Type B pancreatic cell (in vitro differentiated cells): ENCODE data around the gene DCPS. TPM values are rescaled to one million over a fixed set of nuclear protein-coding genes. Genes with fewer than 3 reads are reported as not detected.
"Not testable (repeated sequence)": the region's sequence is repeated elsewhere in the genome, so short reads cannot be mapped to it uniquely, and the experiment has no call there.

ENCODE experiments used
- DNase-seq: peaks from one replicate; pipeline ENCODE4 v3.0.0; 2021; ENCODE audit warnings: mixed read lengths; ENCODE audit not compliant: unreplicated experiment; ENCODE audit errors: extremely low spot score
- H3K27ac Mint-ChIP-seq: 2 replicates; pipeline ENCODE4 v1.8.0; 2021; ENCODE audit warnings: mild to moderate bottlenecking, mixed read lengths
- H3K27me3 Mint-ChIP-seq: 2 replicates; pipeline ENCODE4 v1.8.0; 2021; ENCODE audit warnings: mixed read lengths
- H3K36me3 Mint-ChIP-seq: 2 replicates; pipeline ENCODE4 v1.8.0; 2021; ENCODE audit warnings: mixed read lengths
- H3K4me1 Mint-ChIP-seq: one replicate; pipeline ENCODE4 v1.8.0; 2021; ENCODE audit warnings: mixed read lengths; ENCODE audit not compliant: unreplicated experiment
- H3K4me3 Mint-ChIP-seq: 2 replicates; pipeline ENCODE4 v1.8.0; 2021; ENCODE audit warnings: mild to moderate bottlenecking, mixed read lengths
- H3K9me3 Mint-ChIP-seq: 2 replicates; pipeline ENCODE4 v1.8.0; 2021; ENCODE audit warnings: mixed read lengths
- CTCF ChIP-seq: fragments of 200-600 bp; sonication (generic); conservative IDR thresholded peaks from 2 replicates; pipeline ENCODE4 v1.5.0; 2021; ENCODE audit warnings: antibody characterized with exemption, mild to moderate bottlenecking
- total RNA-seq: library from RNA; stranded (reverse); gene quantifications from 2 replicates; pipeline ENCODE4 v1.2.1, GENCODE V29; 2021; ENCODE audit warnings: low replicate concordance

The DCPS gene
- total RNA-seq, 1 donor from 2014 or later: 17.6 TPM

- TF ChIP-seq CTCF: no peak
- Mint-ChIP-seq H3K27me3 (no peaks in the 10 kb centered on the region), H3K4me1 (peaks cover 25% of the 10 kb centered on the region), H3K4me3 (no peak overlapping the region), H3K27ac (no peak overlapping the region), H3K36me3 (peaks cover 3% of the 10 kb centered on the region), H3K9me3 (no peaks in the 10 kb centered on the region)
- DNase-seq: no peak
Measured at GRCh38 chr11:126391286-126391954, 87.6 kb downstream of the DCPS start.

DNA sequence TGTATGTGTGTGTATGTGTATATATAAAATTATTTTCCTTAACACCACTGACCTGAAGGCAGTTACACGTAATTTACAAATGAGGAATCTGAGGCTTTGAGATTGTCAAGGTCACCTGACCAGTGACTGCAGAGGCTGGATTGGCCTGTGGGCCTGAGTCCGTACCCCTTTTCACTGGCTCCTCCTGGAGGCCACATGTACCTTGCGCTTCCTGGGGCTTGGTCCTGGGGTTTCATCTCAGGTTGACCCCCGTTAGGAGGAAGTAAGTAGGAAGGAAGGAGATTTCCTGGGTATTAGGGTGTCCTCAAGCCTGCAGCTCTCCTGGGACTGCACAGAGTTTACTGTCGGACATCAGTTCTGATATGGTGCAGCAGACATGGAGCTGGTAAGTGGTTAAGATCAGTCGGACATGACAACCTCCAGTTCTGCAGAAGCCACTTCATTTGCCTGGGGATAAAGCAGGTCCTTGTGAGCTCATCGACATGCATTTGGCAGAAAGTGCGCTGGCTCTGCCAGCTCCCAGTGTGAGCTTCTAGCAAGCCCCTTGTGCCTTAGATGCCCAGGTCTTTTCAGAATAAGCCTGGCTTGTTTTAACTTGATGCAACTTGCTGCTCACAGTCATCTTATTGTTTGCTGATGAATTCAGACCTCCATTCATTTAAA is 88.2 kb downstream of the DCPS start:
- Mint-ChIP-seq H3K27me3 (no peaks in the 10 kb centered on the region), H3K27ac (peak overlapping the region; percentile 11), H3K4me3 (no peak overlapping the region), H3K36me3 (peaks cover 7% of the 10 kb centered on the region), H3K9me3 (peaks cover 4% of the 10 kb centered on the region), H3K4me1 (peaks cover 24% of the 10 kb centered on the region)
- no peak for TF ChIP-seq CTCF
- no peak for DNase-seq

DNA sequence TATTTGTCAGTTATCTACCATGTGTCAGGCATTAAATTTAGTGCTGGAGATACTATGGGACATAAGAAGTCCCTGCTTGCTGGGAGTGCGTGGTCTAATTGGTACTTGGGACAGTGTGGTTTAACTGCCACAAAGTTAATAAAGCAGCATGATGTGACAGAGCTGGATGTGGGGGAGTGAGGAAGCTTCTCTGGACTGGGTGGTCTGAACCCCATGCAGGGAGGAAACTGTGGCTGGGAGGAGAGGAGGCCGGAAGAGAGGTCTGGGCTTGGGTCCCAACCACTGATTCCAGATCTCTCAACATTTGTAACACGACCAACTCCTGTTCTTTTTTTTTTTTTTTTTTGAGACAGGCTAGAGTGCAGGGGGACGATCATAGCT is 88.8 kb downstream of the DCPS start:
- no peak overlapping the region for H3K4me3 Mint-ChIP-seq
- TF ChIP-seq CTCF: no peak
- H3K9me3 Mint-ChIP-seq: peaks cover 4% of the 10 kb centered on the region
- peaks cover 7% of the 10 kb centered on the region for H3K36me3 Mint-ChIP-seq
- H3K4me1 Mint-ChIP-seq: peaks cover 25% of the 10 kb centered on the region
- no peak for DNase-seq
- peak overlapping the region; percentile 11 for H3K27ac Mint-ChIP-seq
- no peaks in the 10 kb centered on the region for H3K27me3 Mint-ChIP-seq

GRCh38 chr11:126393143-126393542 is 89.3 kb downstream of the DCPS start:
- DNase-seq: no peak
- Mint-ChIP-seq H3K36me3 (peaks cover 7% of the 10 kb centered on the region), H3K27ac (no peak overlapping the region), H3K4me1 (peaks cover 20% of the 10 kb centered on the region), H3K9me3 (peaks cover 4% of the 10 kb centered on the region), H3K4me3 (no peak overlapping the region), H3K27me3 (no peaks in the 10 kb centered on the region)
- no peak for TF ChIP-seq CTCF

- Mint-ChIP-seq H3K27ac (no peak overlapping the region), H3K9me3 (peaks cover 4% of the 10 kb centered on the region), H3K36me3 (peaks cover 7% of the 10 kb centered on the region), H3K4me1 (peaks cover 20% of the 10 kb centered on the region), H3K4me3 (no peak overlapping the region), H3K27me3 (no peaks in the 10 kb centered on the region)
- no peak for TF ChIP-seq CTCF
- no peak for DNase-seq
Measured at GRCh38 chr11:126394036-126394435, 90.2 kb downstream of the DCPS start.

DNA sequence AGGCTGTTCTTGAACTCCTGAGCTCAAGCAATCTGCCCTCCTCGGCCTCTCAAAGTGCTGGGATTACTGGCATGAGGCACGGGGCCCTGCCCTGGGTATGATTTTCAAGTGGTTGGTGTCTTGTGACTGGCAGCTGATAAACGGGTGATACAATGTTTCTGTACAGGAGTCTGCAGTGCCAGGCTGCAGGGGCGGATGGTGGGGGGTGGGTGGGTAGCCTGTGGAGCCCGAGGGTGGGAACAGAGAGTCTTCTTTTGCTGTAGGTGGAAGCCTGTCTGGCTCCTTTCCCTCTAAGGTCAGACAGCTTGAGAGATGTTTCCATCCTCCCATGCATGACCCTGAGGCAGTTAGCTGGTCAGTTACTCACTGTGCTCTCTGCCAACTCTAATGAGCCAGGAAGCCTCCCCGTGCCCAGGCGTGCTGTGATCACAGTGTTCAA is 90.8 kb downstream of the DCPS start:
- peaks cover 20% of the 10 kb centered on the region for H3K4me1 Mint-ChIP-seq
- H3K27me3 Mint-ChIP-seq, H3K9me3 Mint-ChIP-seq, H3K36me3 Mint-ChIP-seq, H3K27ac Mint-ChIP-seq, H3K4me3 Mint-ChIP-seq, DNase-seq: not testable (repeated sequence)
